ENCODE results near the gene PRH1.

The PRH1 gene

GRCh38 chr12:10842862-10843261, 41.2 kb downstream of the PRH1 start:
- no peak for DNase-seq (ENCODE audit: low read depth in 2 of 3, low spot score in 1 of 3)

- DNase-seq (ENCODE audit: low read depth in 2 of 3, low spot score in 1 of 3) = no peak
Measured at GRCh38 chr12:10838461-10838860, 45.6 kb downstream of the PRH1 start.
